SK-N-SH treated with all-trans-retinoic acid at 6 μM for 48 hours (cell line): Measurements from ENCODE around the gene RAD23A.

Source experiments
- ATAC-seq: fragments of 200-7000 bp; cut with Tn5 transposase; 3 replicates; pipeline ENCODE4 v1.9.1; 2020; ENCODE audit warnings: mild to moderate bottlenecking, moderate library complexity
- ARNTL ChIP-seq: fragments of 450-650 bp; formaldehyde crosslinking; IDR thresholded peaks from 2 replicates; pipeline ENCODE4 v1.5.0; 2020; ENCODE audit warnings: low read depth, mild to moderate bottlenecking, moderate library complexity, borderline replicate concordance
- BACH2 ChIP-seq: fragments of 250-450 bp; sonication (Bioruptor Pico); IDR thresholded peaks from 2 replicates; pipeline ENCODE4 v1.9.0; 2021; ENCODE audit warnings: mild to moderate bottlenecking, borderline replicate concordance
- CREB5 ChIP-seq: fragments of 250-450 bp; sonication (Bioruptor Pico); IDR thresholded peaks from 2 replicates; pipeline ENCODE4 v1.5.1; 2020; ENCODE audit warnings: low read depth, mild to moderate bottlenecking, moderate library complexity
- CSDC2 ChIP-seq: fragments of 250-450 bp; sonication (Bioruptor Pico); IDR thresholded peaks from 2 replicates; pipeline ENCODE4 v1.5.0; 2020; ENCODE audit warnings: mild to moderate bottlenecking, moderate library complexity
- CSRNP3 ChIP-seq: fragments of 250-450 bp; sonication (Bioruptor Pico); IDR thresholded peaks from 2 replicates; pipeline ENCODE4 v1.5.1; 2021; ENCODE audit warnings: mild to moderate bottlenecking, moderate library complexity
- ESRRG ChIP-seq: fragments of 250-450 bp; sonication (Bioruptor Pico); IDR thresholded peaks from 2 replicates; pipeline ENCODE4 v1.6.1; 2021; ENCODE audit warnings: mild to moderate bottlenecking
- GLIS3 ChIP-seq: fragments of 250-450 bp; sonication (Bioruptor Pico); IDR thresholded peaks from 2 replicates; pipeline ENCODE4 v1.5.0; 2020; ENCODE audit warnings: mild to moderate bottlenecking, moderate library complexity
- ISL1 ChIP-seq: fragments of 250-450 bp; sonication (Bioruptor Pico); IDR thresholded peaks from 2 replicates; pipeline ENCODE4 v2.1.2; 2022; ENCODE audit warnings: mild to moderate bottlenecking, moderate library complexity
- OSR1 ChIP-seq: fragments of 250-450 bp; sonication (Bioruptor Pico); IDR thresholded peaks from 2 replicates; pipeline ENCODE4 v1.8.0; 2022; ENCODE audit warnings: moderate library complexity, mild to moderate bottlenecking, inconsistent platforms
- PPARA ChIP-seq: fragments of 250-450 bp; sonication (Bioruptor Pico); IDR thresholded peaks from 2 replicates; pipeline ENCODE4 v1.5.0; 2020; ENCODE audit warnings: mild to moderate bottlenecking, borderline replicate concordance
- RARB ChIP-seq: fragments of 250-450 bp; sonication (Bioruptor Pico); IDR thresholded peaks from 2 replicates; pipeline ENCODE4 v1.8.0; 2021; ENCODE audit warnings: mild to moderate bottlenecking, moderate library complexity
- SNAI2 ChIP-seq: fragments of 250-450 bp; sonication (Bioruptor Pico); IDR thresholded peaks from 2 replicates; pipeline ENCODE4 v1.5.0; 2020; ENCODE audit warnings: mild to moderate bottlenecking, moderate library complexity
- TCF4 ChIP-seq: fragments of 250-450 bp; sonication (Bioruptor Pico); IDR thresholded peaks from 2 replicates; pipeline ENCODE4 v1.8.0; 2021; ENCODE audit warnings: mild to moderate bottlenecking, moderate library complexity, borderline replicate concordance
- TOX ChIP-seq: fragments of 250-450 bp; sonication (Bioruptor Pico); IDR thresholded peaks from 2 replicates; pipeline ENCODE4 v1.8.0; 2021; ENCODE audit warnings: mild to moderate bottlenecking, moderate library complexity, borderline replicate concordance
- TSHZ2 ChIP-seq: fragments of 250-450 bp; sonication (Bioruptor Pico); IDR thresholded peaks from 2 replicates; pipeline ENCODE4 v1.5.0; 2020; ENCODE audit warnings: mild to moderate bottlenecking, moderate library complexity
- ZFP3 ChIP-seq: fragments of 250-450 bp; sonication (Bioruptor Pico); IDR thresholded peaks from 2 replicates; pipeline ENCODE4 v1.5.0; 2020; ENCODE audit warnings: mild to moderate bottlenecking, moderate library complexity
- ZFP30 ChIP-seq: fragments of 450-650 bp; formaldehyde crosslinking; IDR thresholded peaks from 2 replicates; pipeline ENCODE4 v1.5.0; 2022; ENCODE audit warnings: mild to moderate bottlenecking, moderate library complexity
- ZNF565 ChIP-seq: fragments of 450-650 bp; formaldehyde crosslinking; conservative IDR thresholded peaks from 2 replicates; pipeline ENCODE4 v1.5.0; 2020; ENCODE audit warnings: low read depth, mild to moderate bottlenecking, moderate library complexity
- ZNF70 ChIP-seq: fragments of 450-650 bp; formaldehyde crosslinking; IDR thresholded peaks from 2 replicates; pipeline ENCODE4 v1.5.0; 2020; ENCODE audit warnings: mild to moderate bottlenecking, moderate library complexity
- ZNF8 ChIP-seq: fragments of 450-650 bp; formaldehyde crosslinking; IDR thresholded peaks from 2 replicates; pipeline ENCODE4 v1.5.0; 2020; ENCODE audit warnings: mild to moderate bottlenecking, moderate library complexity
- TF ChIP-seq, protein P1 (sequence below): fragments of 250-450 bp; sonication (Bioruptor Pico); IDR thresholded peaks from 2 replicates; pipeline ENCODE4 v1.8.0; 2021; ENCODE audit warnings: low read depth, mild to moderate bottlenecking, moderate library complexity, borderline replicate concordance

RAD23A gene

GRCh38 chr19:12918253-12918652 is 27.4 kb upstream of the RAD23A start:
- TF ChIP-seq, protein P1, sequence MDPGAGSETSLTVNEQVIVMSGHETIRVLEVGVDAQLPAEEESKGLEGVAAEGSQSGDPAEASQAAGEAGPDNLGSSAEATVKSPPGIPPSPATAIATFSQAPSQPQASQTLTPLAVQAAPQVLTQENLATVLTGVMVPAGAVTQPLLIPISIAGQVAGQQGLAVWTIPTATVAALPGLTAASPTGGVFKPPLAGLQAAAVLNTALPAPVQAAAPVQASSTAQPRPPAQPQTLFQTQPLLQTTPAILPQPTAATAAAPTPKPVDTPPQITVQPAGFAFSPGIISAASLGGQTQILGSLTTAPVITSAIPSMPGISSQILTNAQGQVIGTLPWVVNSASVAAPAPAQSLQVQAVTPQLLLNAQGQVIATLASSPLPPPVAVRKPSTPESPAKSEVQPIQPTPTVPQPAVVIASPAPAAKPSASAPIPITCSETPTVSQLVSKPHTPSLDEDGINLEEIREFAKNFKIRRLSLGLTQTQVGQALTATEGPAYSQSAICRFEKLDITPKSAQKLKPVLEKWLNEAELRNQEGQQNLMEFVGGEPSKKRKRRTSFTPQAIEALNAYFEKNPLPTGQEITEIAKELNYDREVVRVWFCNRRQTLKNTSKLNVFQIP (CRISPR knock-in tag): no peak
- TF ChIP-seq ZFP3 (CRISPR knock-in tag): no peak
- no peak for TF ChIP-seq ZNF565 (CRISPR knock-in tag)
- no peak for TF ChIP-seq ZFP30
- TF ChIP-seq BACH2 (CRISPR knock-in tag): no peak
- TF ChIP-seq ZNF70 (CRISPR knock-in tag): no peak
- no peak for TF ChIP-seq ESRRG (CRISPR knock-in tag)
- no peak for TF ChIP-seq TCF4 (CRISPR knock-in tag)
- no peak for TF ChIP-seq GLIS3 (CRISPR knock-in tag)
- TF ChIP-seq ISL1 (CRISPR knock-in tag): no peak
- no peak for TF ChIP-seq TOX (CRISPR knock-in tag)
- no peak for TF ChIP-seq PPARA (CRISPR knock-in tag)
- TF ChIP-seq, all 23 proteins: peak for 0
- ATAC-seq: no peak

DNA sequence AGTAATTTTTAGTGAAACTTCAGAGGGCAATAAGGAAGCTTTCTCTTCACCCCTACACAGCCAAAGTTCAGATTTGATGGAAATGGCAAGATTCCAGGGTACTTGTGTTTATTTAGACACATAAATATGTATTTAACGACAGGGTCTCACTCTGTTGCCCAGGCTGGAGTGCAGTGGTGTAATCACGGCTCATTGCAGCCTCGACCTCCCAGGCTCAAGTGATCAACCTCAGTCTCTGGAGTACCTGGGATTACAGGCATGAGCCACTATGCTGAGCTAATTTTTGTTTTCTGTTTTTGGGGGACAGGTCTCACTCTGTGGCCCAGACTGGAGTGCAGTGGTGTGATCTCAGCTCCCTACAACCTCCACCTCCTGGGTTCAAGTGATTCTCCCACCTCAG is 24.6 kb upstream of the RAD23A start:
- TF ChIP-seq CSDC2 (CRISPR knock-in tag) (no peak), ESRRG (CRISPR knock-in tag) (no peak), PPARA (CRISPR knock-in tag) (no peak), ZFP3 (CRISPR knock-in tag) (no peak), CSRNP3 (no peak), GLIS3 (CRISPR knock-in tag) (no peak)
- TF ChIP-seq, all 23 proteins: peak for 0
- ATAC-seq: no peak

DNA sequence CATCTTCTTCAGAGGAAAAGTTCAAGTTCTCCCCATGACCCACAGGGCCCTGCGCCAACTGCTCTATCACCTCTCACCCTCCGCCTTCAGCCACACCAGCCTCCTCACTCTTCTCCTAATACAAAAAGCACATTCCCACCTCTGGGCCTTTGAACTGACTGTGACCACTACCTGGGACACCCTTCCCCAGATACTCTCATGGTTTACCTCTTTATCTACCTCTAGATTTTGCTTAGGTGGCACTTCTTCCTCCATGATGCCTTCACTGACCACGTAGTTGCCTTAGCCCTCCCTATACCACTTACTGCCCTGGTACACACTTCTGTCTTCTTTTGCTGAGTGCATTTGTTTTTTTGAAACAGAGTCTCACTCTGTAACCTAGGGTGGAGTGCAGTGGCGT is 22.7 kb upstream of the RAD23A start:
- ATAC-seq: no peak
- TF ChIP-seq OSR1 (CRISPR knock-in tag) (no peak), ARNTL (no peak), ZFP30 (no peak), SNAI2 (CRISPR knock-in tag) (no peak), CREB5 (CRISPR knock-in tag) (no peak), CSRNP3 (no peak), RARB (CRISPR knock-in tag) (no peak), ZNF8 (CRISPR knock-in tag) (no peak), ISL1 (CRISPR knock-in tag) (no peak), PPARA (CRISPR knock-in tag) (no peak), TSHZ2 (no peak), GLIS3 (CRISPR knock-in tag) (no peak), ESRRG (CRISPR knock-in tag) (no peak), ZFP3 (CRISPR knock-in tag) (no peak)
